Measurements from ENCODE around the gene HEATR5A.

- TF ChIP-seq CTCF (IDR thresholded peaks at IDR 0.05) (no peak), POLR2A (IDR thresholded peaks at IDR 0.05) (no peak)
Measured at GRCh38 chr14:31303654-31304053, 116.7 kb downstream of the HEATR5A start.

Data from esophagus squamous epithelium (tissue), 4 donors.